Endodermal cell (in vitro differentiated cells): Measurements from ENCODE around the gene SPOP. TPM values are rescaled to one million over a fixed set of nuclear protein-coding genes. Genes with fewer than 3 reads are reported as not detected.
A peak's percentile ranks its signal among the peaks of the same experiment; 100 is the strongest.

ENCODE experiments used
- DNase-seq: peaks from one replicate; pipeline ENCODE4 v3.0.0-alpha.2; 2017
- H3K27ac ChIP-seq: 2 replicates; pipeline ENCODE4 v1.5.1; 2013; ENCODE audit warnings: mild to moderate bottlenecking, low read depth, low read length, moderate library complexity
- H3K27me3 ChIP-seq: 2 replicates; pipeline ENCODE4 v1.6.1; 2013; ENCODE audit warnings: mild to moderate bottlenecking, low read length, moderate library complexity; ENCODE audit not compliant: insufficient read depth, control insufficient read depth, poor library complexity, severe bottlenecking
- H3K36me3 ChIP-seq: 2 replicates; pipeline ENCODE4 v1.7.0; 2013; ENCODE audit warnings: mild to moderate bottlenecking, low read length, moderate library complexity; ENCODE audit not compliant: control insufficient read depth, insufficient read depth
- H3K4me1 ChIP-seq: one replicate; pipeline ENCODE4 v1.7.0; 2013; ENCODE audit warnings: low read length; ENCODE audit not compliant: control insufficient read depth, insufficient read depth
- H3K4me3 ChIP-seq: 2 replicates; pipeline ENCODE4 v1.5.1; 2013; ENCODE audit warnings: mild to moderate bottlenecking, low read length, moderate library complexity
- H3K9ac ChIP-seq: 2 replicates; pipeline ENCODE4 v1.6.1; 2013; ENCODE audit warnings: mild to moderate bottlenecking, low read length, moderate library complexity; ENCODE audit not compliant: poor library complexity, severe bottlenecking; ENCODE audit errors: extremely low read depth
- H3K9me3 ChIP-seq: 2 replicates; pipeline ENCODE4 v1.6.1; 2013; ENCODE audit warnings: mild to moderate bottlenecking, low read length, moderate library complexity; ENCODE audit not compliant: control insufficient read depth
- H3K27ac Mint-ChIP-seq: 2 replicates; pipeline ENCODE4 v1.8.0; 2020; ENCODE audit warnings: mixed read lengths
- H3K27me3 Mint-ChIP-seq: 2 replicates; pipeline ENCODE4 v1.8.0; 2021; ENCODE audit warnings: mild to moderate bottlenecking, mixed read lengths; ENCODE audit not compliant: insufficient read depth
- H3K36me3 Mint-ChIP-seq: 2 replicates; pipeline ENCODE4 v1.8.0; 2020; ENCODE audit warnings: low read depth, mixed read lengths
- H3K4me1 Mint-ChIP-seq: 2 replicates; pipeline ENCODE4 v1.8.0; 2020; ENCODE audit warnings: mixed read lengths
- H3K4me3 Mint-ChIP-seq: 2 replicates; pipeline ENCODE4 v1.8.0; 2020; ENCODE audit warnings: mild to moderate bottlenecking, moderate library complexity, mixed read lengths
- H3K9me3 Mint-ChIP-seq: 2 replicates; pipeline ENCODE4 v1.8.0; 2020; ENCODE audit warnings: mild to moderate bottlenecking, mixed read lengths
- CTCF ChIP-seq: fragments of 200-600 bp; sonication (generic); conservative IDR thresholded peaks from 2 replicates; pipeline ENCODE4 v1.5.0; 2021; ENCODE audit warnings: antibody characterized with exemption, mild to moderate bottlenecking
- whole genome bisulfite sequencing, 2 experiments: methylation state at CpG; one replicate each; pipeline versions ENCODE4 v1.1.5 to v1.1.7; 2013; ENCODE audit warnings: missing lambda C conversion rate in 2 of 2, mixed read lengths in 1 of 2; ENCODE audit not compliant: insufficient coverage in 1 of 2, insufficient read length in 1 of 2; 5-methylcytosine and 5-hydroxymethylcytosine counted together
- total RNA-seq, 2 donors: library from RNA; stranded (reverse); fragmentation: NEBNext Ultra II Directional in 1 of 2; extraction: Animal tissue kit (Norgen Biotek cat#: 25700) in 1 of 2; gene quantifications; 2 replicates in 1 of 2; 3 replicates in 1 of 2; pipeline ENCODE4 v1.2.1, GENCODE V29; 2021

The SPOP gene
- total RNA-seq, 2 donors from 2014 or later = 39.9 to 41.3 TPM

- H3K4me1 Mint-ChIP-seq = no peaks in the 10 kb centered on the region
- no peaks in the 10 kb centered on the region for H3K36me3 ChIP-seq
- DNase-seq = no peak
- H3K9me3 ChIP-seq = no peaks in the 10 kb centered on the region
- H3K4me3 Mint-ChIP-seq = no peak overlapping the region
- H3K36me3 Mint-ChIP-seq = peaks cover 12% of the 10 kb centered on the region
- H3K9me3 Mint-ChIP-seq = no peaks in the 10 kb centered on the region
- no peaks in the 10 kb centered on the region for H3K27me3 ChIP-seq
- no peak overlapping the region for H3K4me3 ChIP-seq
- no peak overlapping the region for H3K27ac ChIP-seq
- H3K27me3 Mint-ChIP-seq = no peaks in the 10 kb centered on the region
- WGBS, 2 experiments = 85 to 93% methylated on average over 6 to 8 of the region's 8 CpGs
- no peaks in the 10 kb centered on the region for H3K4me1 ChIP-seq
- H3K27ac Mint-ChIP-seq = no peak overlapping the region
- no peak overlapping the region for H3K9ac ChIP-seq
- TF ChIP-seq CTCF = no peak
Measured at GRCh38 chr17:49588312-49588711, 89.6 kb downstream of the SPOP start.

GRCh38 chr17:49587366-49588073 is 90.4 kb downstream of the SPOP start:
- Mint-ChIP-seq H3K27me3 (no peaks in the 10 kb centered on the region), H3K27ac (no peak overlapping the region), H3K4me3 (no peak overlapping the region), H3K36me3 (peaks cover 8% of the 10 kb centered on the region), H3K9me3 (no peaks in the 10 kb centered on the region), H3K4me1 (no peaks in the 10 kb centered on the region)
- Histone ChIP-seq H3K27me3 (no peaks in the 10 kb centered on the region), H3K4me3 (no peak overlapping the region), H3K27ac (no peak overlapping the region), H3K36me3 (no peaks in the 10 kb centered on the region), H3K9me3 (no peaks in the 10 kb centered on the region), H3K4me1 (no peaks in the 10 kb centered on the region), H3K9ac (no peak overlapping the region)
- no peak for DNase-seq
- TF ChIP-seq CTCF = no peak
- 88% methylated on average over 11 of the region's 12 CpGs; no CpG with 5 or more reads in 1 of the 2 experiments for WGBS, 2 experiments

DNA sequence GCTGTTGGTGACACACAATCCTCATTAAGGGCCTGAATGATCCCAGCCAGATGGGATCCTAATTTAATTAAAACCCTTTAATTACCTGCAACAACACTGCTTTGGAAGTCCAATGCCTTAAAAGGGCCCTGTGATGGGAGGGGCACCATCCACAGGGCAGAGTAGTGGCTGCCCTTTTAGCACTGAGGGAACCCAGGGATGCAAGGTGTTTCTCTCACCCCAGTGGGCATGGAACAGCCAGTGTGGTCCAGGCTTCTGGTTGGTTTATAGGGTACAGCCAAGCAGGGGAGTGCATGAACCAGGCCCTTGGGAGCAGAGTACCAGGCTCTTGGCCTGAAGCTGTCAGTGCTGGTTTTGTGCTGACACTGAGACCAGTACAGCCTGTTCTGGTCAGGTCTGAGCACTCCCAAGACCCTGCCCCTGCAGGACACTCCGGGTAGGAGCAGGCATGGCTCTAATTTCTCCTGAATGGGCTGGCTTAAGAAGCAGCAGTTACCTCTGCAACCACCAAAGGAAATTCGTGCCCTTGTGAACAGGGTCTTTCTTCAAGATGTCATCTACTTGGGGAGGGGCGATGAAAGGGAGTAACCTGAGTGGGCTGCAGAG is 92.4 kb downstream of the SPOP start:
- no peak overlapping the region for H3K9ac ChIP-seq
- Mint-ChIP-seq H3K36me3 (peaks cover 2% of the 10 kb centered on the region), H3K27ac (no peak overlapping the region), H3K4me3 (no peak overlapping the region), H3K4me1 (no peaks in the 10 kb centered on the region), H3K9me3 (no peaks in the 10 kb centered on the region), H3K27me3 (no peaks in the 10 kb centered on the region)
- H3K36me3 ChIP-seq = no peaks in the 10 kb centered on the region
- H3K4me3 ChIP-seq = no peak overlapping the region
- H3K27ac ChIP-seq = no peak overlapping the region
- 51 to 59% methylated on average over 3 of the region's 3 CpGs for WGBS, 2 experiments
- no peaks in the 10 kb centered on the region for H3K27me3 ChIP-seq
- H3K4me1 ChIP-seq = no peaks in the 10 kb centered on the region
- peak; percentile 94 for DNase-seq
- peak; percentile 74 for TF ChIP-seq CTCF
- H3K9me3 ChIP-seq = no peaks in the 10 kb centered on the region
